ENCODE data around the gene GPX6.

DNA sequence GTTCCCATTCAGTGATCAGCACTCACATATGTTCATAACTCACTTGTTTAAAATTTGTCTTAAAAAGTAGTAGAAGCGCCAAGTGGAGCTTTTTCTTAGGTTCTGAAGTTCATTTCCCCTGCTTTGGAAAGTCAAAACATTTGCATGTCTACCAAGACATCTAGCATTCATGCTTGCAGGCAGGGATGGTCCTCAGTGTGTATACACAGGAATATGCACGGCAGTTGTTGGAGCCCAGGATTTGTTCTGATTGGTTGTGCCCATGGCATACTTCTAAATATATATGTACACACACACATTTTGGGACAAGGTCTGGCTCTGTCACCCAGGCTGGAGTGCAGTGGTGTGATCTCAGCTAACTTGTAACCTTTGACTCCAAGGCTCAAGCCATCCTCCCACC lies 2.4 kb upstream of the GPX6 start:
- no peak for TF ChIP-seq POLR2A (IDR thresholded peaks at IDR 0.05)
- TF ChIP-seq, protein P1, sequence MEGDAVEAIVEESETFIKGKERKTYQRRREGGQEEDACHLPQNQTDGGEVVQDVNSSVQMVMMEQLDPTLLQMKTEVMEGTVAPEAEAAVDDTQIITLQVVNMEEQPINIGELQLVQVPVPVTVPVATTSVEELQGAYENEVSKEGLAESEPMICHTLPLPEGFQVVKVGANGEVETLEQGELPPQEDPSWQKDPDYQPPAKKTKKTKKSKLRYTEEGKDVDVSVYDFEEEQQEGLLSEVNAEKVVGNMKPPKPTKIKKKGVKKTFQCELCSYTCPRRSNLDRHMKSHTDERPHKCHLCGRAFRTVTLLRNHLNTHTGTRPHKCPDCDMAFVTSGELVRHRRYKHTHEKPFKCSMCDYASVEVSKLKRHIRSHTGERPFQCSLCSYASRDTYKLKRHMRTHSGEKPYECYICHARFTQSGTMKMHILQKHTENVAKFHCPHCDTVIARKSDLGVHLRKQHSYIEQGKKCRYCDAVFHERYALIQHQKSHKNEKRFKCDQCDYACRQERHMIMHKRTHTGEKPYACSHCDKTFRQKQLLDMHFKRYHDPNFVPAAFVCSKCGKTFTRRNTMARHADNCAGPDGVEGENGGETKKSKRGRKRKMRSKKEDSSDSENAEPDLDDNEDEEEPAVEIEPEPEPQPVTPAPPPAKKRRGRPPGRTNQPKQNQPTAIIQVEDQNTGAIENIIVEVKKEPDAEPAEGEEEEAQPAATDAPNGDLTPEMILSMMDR (IDR thresholded peaks at IDR 0.05 in 8 of 11, conservative IDR thresholded peaks at IDR 0.05 in 3 of 11), result no peak
- no peak for TF ChIP-seq POLR2AphosphoS5 (IDR thresholded peaks at IDR 0.05)

Data from spleen (tissue), 7 donors.